K562 (cell line): ENCODE measurements around the gene RFT1.

Source experiments
- EZH2 ChIP-seq: IDR thresholded peaks from 2 replicates; pipeline ENCODE4 v1.6.1; 2012; ENCODE audit warnings: low read depth, mild to moderate bottlenecking, inconsistent platforms, low read length, borderline replicate concordance
- FOXK1 ChIP-seq: sonication (generic); formaldehyde crosslinking; IDR thresholded peaks from 2 replicates; pipeline ENCODE4 v1.8.0; 2022; ENCODE audit warnings: missing genetic modification reagents, mild to moderate bottlenecking, borderline replicate concordance
- HCFC1 ChIP-seq: IDR thresholded peaks from 2 replicates; pipeline ENCODE4 v1.6.1; 2012; ENCODE audit warnings: low read depth, low read length, improper control_type of control experiment
- MAFF ChIP-seq: IDR thresholded peaks from 2 replicates; pipeline ENCODE4 v1.6.1; 2012; ENCODE audit warnings: low read length, improper control_type of control experiment
- MAFG ChIP-seq: fragments of 450-650 bp; conservative IDR thresholded peaks from 2 replicates; pipeline ENCODE4 v1.6.1; 2016; ENCODE audit warnings: missing genetic modification characterization, missing compliant biosample characterization
- NFE2 ChIP-seq: IDR thresholded peaks from 2 replicates; pipeline ENCODE4 v1.6.1; 2014; ENCODE audit warnings: antibody characterized with exemption, low read depth
- OTX1 ChIP-seq: fragments of 450-650 bp; formaldehyde crosslinking; IDR thresholded peaks from 2 replicates; pipeline ENCODE4 v1.4.0; 2022; ENCODE audit warnings: mild to moderate bottlenecking
- ZEB2 ChIP-seq: fragments of 450-650 bp; IDR thresholded peaks from 2 replicates; pipeline ENCODE4 v1.6.1; 2016
- TF ChIP-seq, protein P1 (sequence below), 3 experiments: IDR thresholded peaks in 2 of 3; conservative IDR thresholded peaks in 1 of 3; 2 replicates each; pipeline ENCODE4 v1.5.1; 2011 to 2012; ENCODE audit warnings: low read length in 3 of 3, mild to moderate bottlenecking in 3 of 3, control low read depth in 2 of 3, improper control_type of control experiment in 1 of 3, inconsistent platforms in 1 of 3, low read depth in 1 of 3, mixed read lengths in 1 of 3, moderate library complexity in 1 of 3; ENCODE audit not compliant: insufficient read depth in 2 of 3
- TF ChIP-seq, protein P2 (sequence below): fragments of 250-450 bp; sonication (Bioruptor Pico); IDR thresholded peaks from 2 replicates; pipeline ENCODE4 v1.8.0; 2021; ENCODE audit warnings: borderline replicate concordance, mild to moderate bottlenecking, moderate library complexity; ENCODE audit not compliant: poor library complexity, severe bottlenecking
- TF ChIP-seq, protein P3 (sequence below): sonication (generic); formaldehyde crosslinking; IDR thresholded peaks from 2 replicates; pipeline ENCODE4 v1.8.0; 2022; ENCODE audit warnings: missing genetic modification reagents, mild to moderate bottlenecking, borderline replicate concordance

DNA sequence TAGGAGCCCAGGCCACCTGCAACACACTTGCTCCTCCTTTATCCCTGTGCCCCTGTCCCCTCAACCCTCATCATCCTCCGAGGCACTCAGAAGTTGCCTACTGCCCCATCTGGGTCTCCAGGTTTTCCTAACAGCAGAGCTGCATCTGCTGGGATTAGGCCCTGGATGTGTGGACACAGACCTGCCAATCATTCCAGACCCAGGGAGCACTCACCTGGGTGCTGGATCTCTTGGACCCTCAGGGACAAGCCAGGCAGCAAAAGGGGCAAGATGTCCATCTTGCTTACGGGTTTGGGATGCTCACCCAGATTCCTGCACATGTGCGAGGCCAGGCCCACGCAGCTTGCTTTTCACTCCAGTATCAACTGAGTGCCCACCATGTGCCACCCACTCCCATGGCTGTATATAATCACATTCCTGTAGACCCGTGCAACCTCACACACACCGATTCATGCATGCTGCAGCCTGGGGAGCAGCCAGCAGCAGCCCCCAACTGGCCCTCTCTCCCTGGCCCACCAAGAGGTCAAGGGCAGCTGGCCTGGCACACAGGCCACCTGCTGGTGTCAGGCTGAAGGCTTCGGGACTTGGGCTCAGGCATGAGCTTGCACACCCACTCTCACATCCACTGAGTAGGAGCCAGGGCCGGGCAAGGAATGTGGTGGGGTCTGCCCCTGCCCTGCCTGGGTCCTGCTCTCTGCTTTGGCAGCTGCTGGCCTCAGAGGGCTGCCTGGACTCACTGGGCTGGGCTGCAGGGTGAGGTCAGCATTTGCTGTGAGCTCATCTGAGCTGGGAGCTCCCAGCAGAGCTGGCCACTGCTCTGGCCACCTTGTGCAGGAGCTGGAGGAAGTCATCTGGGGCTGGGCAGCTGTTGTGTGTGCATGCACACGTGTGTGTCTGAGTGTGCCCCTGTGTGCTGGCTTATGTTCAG is 45.6 kb upstream of the RFT1 start:
- TF ChIP-seq MAFG (tag) = no peak
- no peak for TF ChIP-seq OTX1 (CRISPR knock-in tag)
- TF ChIP-seq, protein P1, sequence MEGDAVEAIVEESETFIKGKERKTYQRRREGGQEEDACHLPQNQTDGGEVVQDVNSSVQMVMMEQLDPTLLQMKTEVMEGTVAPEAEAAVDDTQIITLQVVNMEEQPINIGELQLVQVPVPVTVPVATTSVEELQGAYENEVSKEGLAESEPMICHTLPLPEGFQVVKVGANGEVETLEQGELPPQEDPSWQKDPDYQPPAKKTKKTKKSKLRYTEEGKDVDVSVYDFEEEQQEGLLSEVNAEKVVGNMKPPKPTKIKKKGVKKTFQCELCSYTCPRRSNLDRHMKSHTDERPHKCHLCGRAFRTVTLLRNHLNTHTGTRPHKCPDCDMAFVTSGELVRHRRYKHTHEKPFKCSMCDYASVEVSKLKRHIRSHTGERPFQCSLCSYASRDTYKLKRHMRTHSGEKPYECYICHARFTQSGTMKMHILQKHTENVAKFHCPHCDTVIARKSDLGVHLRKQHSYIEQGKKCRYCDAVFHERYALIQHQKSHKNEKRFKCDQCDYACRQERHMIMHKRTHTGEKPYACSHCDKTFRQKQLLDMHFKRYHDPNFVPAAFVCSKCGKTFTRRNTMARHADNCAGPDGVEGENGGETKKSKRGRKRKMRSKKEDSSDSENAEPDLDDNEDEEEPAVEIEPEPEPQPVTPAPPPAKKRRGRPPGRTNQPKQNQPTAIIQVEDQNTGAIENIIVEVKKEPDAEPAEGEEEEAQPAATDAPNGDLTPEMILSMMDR (IDR thresholded peaks at IDR 0.05 in 2 of 3, conservative IDR thresholded peaks at IDR 0.05 in 1 of 3; ENCODE audit: insufficient read depth in 2 of 3, low read depth in 1 of 3, low read length in 3 of 3) = no peak
- TF ChIP-seq, protein P2, sequence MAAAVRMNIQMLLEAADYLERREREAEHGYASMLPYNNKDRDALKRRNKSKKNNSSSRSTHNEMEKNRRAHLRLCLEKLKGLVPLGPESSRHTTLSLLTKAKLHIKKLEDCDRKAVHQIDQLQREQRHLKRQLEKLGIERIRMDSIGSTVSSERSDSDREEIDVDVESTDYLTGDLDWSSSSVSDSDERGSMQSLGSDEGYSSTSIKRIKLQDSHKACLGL (CRISPR knock-in tag) = no peak
- TF ChIP-seq HCFC1 = no peak
- TF ChIP-seq ZEB2 = no peak
- TF ChIP-seq NFE2 = no peak
- no peak for TF ChIP-seq MAFF
- no peak for TF ChIP-seq FOXK1 (CRISPR knock-in tag)
- TF ChIP-seq EZH2 = no peak
- TF ChIP-seq, protein P3, sequence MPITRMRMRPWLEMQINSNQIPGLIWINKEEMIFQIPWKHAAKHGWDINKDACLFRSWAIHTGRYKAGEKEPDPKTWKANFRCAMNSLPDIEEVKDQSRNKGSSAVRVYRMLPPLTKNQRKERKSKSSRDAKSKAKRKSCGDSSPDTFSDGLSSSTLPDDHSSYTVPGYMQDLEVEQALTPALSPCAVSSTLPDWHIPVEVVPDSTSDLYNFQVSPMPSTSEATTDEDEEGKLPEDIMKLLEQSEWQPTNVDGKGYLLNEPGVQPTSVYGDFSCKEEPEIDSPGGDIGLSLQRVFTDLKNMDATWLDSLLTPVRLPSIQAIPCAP (CRISPR knock-in tag) = no peak
